ENCODE data around the gene DAGLB. TPM values are rescaled to one million over a fixed set of nuclear protein-coding genes. Genes with fewer than 3 reads are reported as not detected.

The DAGLB gene
- polyA plus RNA-seq, 3 donors = 15.2 to 47.0 (median 16.4) TPM

GRCh38 chr7:6403907-6404306 is 43.8 kb downstream of the DAGLB start:
- Histone ChIP-seq H3K4me3 (replicated peaks in 1 of 3; ENCODE audit: low read depth in 2 of 3, low read length in 3 of 3) (no peak overlapping the region), H3K4me1 (ENCODE audit: control insufficient read depth in 1 of 2, insufficient read depth in 2 of 2, low read length in 2 of 2) (peaks cover 22 to 23% of the 10 kb centered on the region in 2 donors), H3K27ac (ENCODE audit: low read depth in 1 of 2, low read length in 2 of 2) (peak overlapping the region in 1 of 2 donors; percentile 65), H3K27me3 (ENCODE audit: control insufficient read depth in 2 of 2, insufficient read depth in 2 of 2, low read length in 2 of 2) (no peaks in the 10 kb centered on the region), H3K79me2 (ENCODE audit: insufficient read depth, low read length) (peaks cover 82% of the 10 kb centered on the region), H4K20me1 (ENCODE audit: insufficient read depth, low read length) (peaks cover 97% of the 10 kb centered on the region), H3K9ac (ENCODE audit: insufficient read depth, low read length, poor library complexity, severe bottlenecking) (no peak overlapping the region), H2AFZ (ENCODE audit: insufficient read depth, low read depth, low read length, poor library complexity, severe bottlenecking) (no peak overlapping the region), H3K9me3 (replicated peaks in 1 of 2; ENCODE audit: control insufficient read depth in 1 of 2, insufficient read depth in 1 of 2, low read length in 2 of 2) (no peaks in the 10 kb centered on the region), H3K36me3 (replicated peaks in 1 of 2; ENCODE audit: control insufficient read depth in 1 of 2, insufficient read depth in 2 of 2, low read length in 2 of 2) (peaks cover 73 to 85% of the 10 kb centered on the region in 2 donors), H3K4me2 (replicated peaks; ENCODE audit: extremely low read depth, low read length, poor library complexity, severe bottlenecking) (no peak overlapping the region)
- intact Hi-C loops (cut with micrococcal nuclease) = no loop called here
- 90% methylated on average over 7 of the region's 7 CpGs for WGBS (ENCODE audit: insufficient coverage)
- peaks cover 68 to 91% of the 10 kb centered on the region in 2 donors for H3K36me3 Mint-ChIP-seq
- H3K27me3 Mint-ChIP-seq (ENCODE audit: low read depth in 3 of 3) = peaks cover 0 to 2% (median 0%) of the 10 kb centered on the region in 3 donors
- DNase-seq = no peak
- H3K27ac Mint-ChIP-seq = peak overlapping the region; percentile 7 to 85 (median 76)
- TF ChIP-seq CTCF (IDR thresholded peaks at IDR 0.05) = no peak
- peaks cover 29% of the 10 kb centered on the region for H3K4me1 Mint-ChIP-seq
- H3K4me3 Mint-ChIP-seq = no peak overlapping the region
- no peaks in the 10 kb centered on the region for H3K9me3 Mint-ChIP-seq

GRCh38 chr7:6402741-6403140 is 45.0 kb downstream of the DAGLB start:
- Histone ChIP-seq H3K27ac (ENCODE audit: low read depth in 1 of 2, low read length in 2 of 2) (no peak overlapping the region), H3K4me1 (ENCODE audit: control insufficient read depth in 1 of 2, insufficient read depth in 2 of 2, low read length in 2 of 2) (peaks cover 26 to 29% of the 10 kb centered on the region in 2 donors), H3K27me3 (ENCODE audit: control insufficient read depth in 2 of 2, insufficient read depth in 2 of 2, low read length in 2 of 2) (no peaks in the 10 kb centered on the region), H3K79me2 (ENCODE audit: insufficient read depth, low read length) (peaks cover 90% of the 10 kb centered on the region), H2AFZ (ENCODE audit: insufficient read depth, low read depth, low read length, poor library complexity, severe bottlenecking) (no peak overlapping the region), H3K4me3 (replicated peaks in 1 of 3; ENCODE audit: low read depth in 2 of 3, low read length in 3 of 3) (no peak overlapping the region), H4K20me1 (ENCODE audit: insufficient read depth, low read length) (peaks cover 99% of the 10 kb centered on the region), H3K4me2 (replicated peaks; ENCODE audit: extremely low read depth, low read length, poor library complexity, severe bottlenecking) (no peak overlapping the region), H3K9ac (ENCODE audit: insufficient read depth, low read length, poor library complexity, severe bottlenecking) (no peak overlapping the region), H3K36me3 (replicated peaks in 1 of 2; ENCODE audit: control insufficient read depth in 1 of 2, insufficient read depth in 2 of 2, low read length in 2 of 2) (peaks cover 73 to 85% of the 10 kb centered on the region in 2 donors), H3K9me3 (replicated peaks in 1 of 2; ENCODE audit: control insufficient read depth in 1 of 2, insufficient read depth in 1 of 2, low read length in 2 of 2) (no peaks in the 10 kb centered on the region)
- Mint-ChIP-seq H3K36me3 (peaks cover 71 to 90% of the 10 kb centered on the region in 2 donors), H3K9me3 (no peaks in the 10 kb centered on the region), H3K4me3 (no peak overlapping the region), H3K27me3 (ENCODE audit: low read depth in 3 of 3) (peaks cover 0 to 2% (median 1%) of the 10 kb centered on the region in 3 donors), H3K27ac (peak overlapping the region in 4 of 7 donors; percentile 6 to 80 (median 16)), H3K4me1 (peaks cover 33% of the 10 kb centered on the region)
- no peak for DNase-seq
- no peak for TF ChIP-seq CTCF (IDR thresholded peaks at IDR 0.05)
- WGBS (ENCODE audit: insufficient coverage) = 97% methylated on average over 13 of the region's 13 CpGs
- intact Hi-C loops (cut with micrococcal nuclease) = no loop called here

Measured in CD14-positive monocyte (primary cell).